Measurements from ENCODE around the gene MED7.

DNA sequence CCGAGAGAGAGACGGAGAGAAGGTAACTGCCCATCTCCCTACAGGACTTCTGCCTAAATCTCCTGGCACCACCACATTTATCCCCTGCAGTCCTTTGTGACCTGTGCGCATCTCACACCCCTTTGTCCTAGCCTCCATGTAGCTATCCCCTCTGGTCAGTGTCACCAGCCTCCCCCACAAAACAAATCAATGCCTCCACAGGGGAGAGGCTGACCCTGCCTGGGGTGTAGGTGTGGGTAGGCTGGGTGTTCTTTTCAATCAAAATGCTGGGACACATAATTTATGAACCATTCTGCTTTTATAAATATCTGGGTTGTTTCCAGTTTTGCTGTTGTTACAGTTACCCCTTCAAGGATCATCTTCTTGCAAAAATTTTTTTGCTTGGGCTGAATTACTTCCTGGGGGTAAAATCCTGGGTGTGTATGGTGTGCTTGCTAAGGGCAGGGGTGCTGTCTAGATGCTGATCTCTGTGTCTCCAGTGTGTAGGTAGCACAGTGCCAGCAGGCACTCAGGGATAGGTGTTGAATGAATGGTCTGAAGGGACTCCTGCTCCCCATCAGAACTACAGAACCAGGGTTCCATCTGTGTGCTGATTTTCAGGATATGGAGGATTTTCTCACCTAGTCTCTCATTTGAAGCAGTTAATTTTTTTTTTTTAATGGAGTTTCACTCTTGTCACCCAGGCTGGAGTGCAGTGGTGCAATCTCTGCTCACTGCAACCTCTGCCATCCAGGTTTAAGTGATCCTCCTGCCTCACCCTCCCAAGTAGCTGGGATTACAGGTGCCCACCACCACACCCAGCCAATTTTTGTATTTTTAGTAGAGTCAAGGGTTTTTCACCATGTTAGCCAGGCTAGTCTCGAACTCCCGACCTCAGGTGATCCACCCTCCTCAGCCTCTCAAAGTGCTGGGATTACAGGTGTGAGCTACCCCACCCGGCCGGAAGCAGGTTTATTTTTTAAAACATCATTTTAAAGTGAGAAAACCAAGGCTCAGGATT is 23.8 kb upstream of the MED7 start, which contains the start of gene GARIN3:
- TF ChIP-seq SIN3A (IDR thresholded peaks at IDR 0.05; ENCODE audit: borderline replicate concordance, insufficient read depth, low read length), result no peak
- TF ChIP-seq, protein P1, sequence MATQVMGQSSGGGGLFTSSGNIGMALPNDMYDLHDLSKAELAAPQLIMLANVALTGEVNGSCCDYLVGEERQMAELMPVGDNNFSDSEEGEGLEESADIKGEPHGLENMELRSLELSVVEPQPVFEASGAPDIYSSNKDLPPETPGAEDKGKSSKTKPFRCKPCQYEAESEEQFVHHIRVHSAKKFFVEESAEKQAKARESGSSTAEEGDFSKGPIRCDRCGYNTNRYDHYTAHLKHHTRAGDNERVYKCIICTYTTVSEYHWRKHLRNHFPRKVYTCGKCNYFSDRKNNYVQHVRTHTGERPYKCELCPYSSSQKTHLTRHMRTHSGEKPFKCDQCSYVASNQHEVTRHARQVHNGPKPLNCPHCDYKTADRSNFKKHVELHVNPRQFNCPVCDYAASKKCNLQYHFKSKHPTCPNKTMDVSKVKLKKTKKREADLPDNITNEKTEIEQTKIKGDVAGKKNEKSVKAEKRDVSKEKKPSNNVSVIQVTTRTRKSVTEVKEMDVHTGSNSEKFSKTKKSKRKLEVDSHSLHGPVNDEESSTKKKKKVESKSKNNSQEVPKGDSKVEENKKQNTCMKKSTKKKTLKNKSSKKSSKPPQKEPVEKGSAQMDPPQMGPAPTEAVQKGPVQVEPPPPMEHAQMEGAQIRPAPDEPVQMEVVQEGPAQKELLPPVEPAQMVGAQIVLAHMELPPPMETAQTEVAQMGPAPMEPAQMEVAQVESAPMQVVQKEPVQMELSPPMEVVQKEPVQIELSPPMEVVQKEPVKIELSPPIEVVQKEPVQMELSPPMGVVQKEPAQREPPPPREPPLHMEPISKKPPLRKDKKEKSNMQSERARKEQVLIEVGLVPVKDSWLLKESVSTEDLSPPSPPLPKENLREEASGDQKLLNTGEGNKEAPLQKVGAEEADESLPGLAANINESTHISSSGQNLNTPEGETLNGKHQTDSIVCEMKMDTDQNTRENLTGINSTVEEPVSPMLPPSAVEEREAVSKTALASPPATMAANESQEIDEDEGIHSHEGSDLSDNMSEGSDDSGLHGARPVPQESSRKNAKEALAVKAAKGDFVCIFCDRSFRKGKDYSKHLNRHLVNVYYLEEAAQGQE (IDR thresholded peaks at IDR 0.05; ENCODE audit: insufficient read depth in 1 of 2, low read depth in 2 of 2, low read length in 2 of 2), result no peak
